HL-60/S4 treated with retinoic acid at 250 ng/mL for 4 days and 3 days (cell line): ENCODE data around the gene PIEZO2.

ENCODE experiments used
- in situ Hi-C: fragments of 300-500 bp; cut with MboI; formaldehyde crosslinking; loops from 2 replicates; pipeline ENCODE4 v1.7.0; 2022; ENCODE audit warnings: low sequenced_read_pairs

Gene PIEZO2

DNA sequence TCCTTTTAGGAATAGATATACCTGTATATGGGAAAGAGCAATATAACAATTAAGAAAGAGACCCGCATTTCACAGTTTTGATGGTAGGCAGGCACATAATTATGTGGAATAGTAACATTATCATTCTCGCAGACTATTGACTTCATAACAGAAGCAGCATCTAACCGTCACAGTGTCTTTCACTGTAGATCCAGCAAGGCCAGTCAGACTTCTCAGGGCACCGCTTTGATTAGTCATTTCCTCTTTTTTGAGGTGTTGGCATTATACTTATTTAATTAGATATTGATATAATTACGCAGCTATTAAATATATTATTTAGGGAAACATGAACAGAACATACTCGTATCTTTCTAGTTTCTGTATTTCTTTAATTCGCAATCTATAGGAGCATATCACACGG lies 447.2 kb downstream of the PIEZO2 start:
- in situ Hi-C loops: no loop called here

DNA sequence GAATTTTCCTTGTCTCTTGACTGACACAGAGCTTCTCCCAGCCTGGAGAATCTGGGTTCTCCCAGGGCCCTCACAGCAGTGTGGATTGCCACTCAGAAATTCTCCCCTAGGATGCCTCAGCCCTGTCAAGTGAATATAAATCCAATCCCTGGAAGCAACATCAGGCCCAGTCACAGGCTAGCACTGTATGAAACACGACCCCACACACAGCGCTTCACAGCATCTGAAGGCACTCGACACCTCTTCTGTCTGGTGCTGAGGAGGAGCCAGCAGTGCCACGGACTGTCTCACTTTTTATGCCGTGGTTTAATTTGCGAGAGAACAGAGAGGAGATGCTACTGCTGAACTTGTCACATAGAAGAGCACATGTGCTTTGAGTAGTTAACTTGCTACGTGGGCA lies 459.0 kb downstream of the PIEZO2 start:
- in situ Hi-C loops: no loop called here

DNA sequence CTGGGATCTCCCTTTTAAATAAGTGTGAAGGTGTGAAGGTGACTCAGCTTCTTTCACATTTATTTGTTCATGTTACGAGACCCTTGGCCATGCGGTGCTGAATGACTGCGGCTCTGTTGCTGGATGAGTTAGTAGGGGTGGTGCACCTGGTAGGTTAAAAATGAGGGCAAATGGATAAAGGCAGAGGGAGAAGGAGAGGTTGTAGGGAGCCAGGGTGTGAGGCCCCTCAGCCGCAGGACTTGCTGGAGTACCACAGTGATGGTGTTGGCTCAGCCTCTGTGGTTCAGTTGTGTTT lies 459.4 kb downstream of the PIEZO2 start:
- in situ Hi-C loops: no loop called here

DNA sequence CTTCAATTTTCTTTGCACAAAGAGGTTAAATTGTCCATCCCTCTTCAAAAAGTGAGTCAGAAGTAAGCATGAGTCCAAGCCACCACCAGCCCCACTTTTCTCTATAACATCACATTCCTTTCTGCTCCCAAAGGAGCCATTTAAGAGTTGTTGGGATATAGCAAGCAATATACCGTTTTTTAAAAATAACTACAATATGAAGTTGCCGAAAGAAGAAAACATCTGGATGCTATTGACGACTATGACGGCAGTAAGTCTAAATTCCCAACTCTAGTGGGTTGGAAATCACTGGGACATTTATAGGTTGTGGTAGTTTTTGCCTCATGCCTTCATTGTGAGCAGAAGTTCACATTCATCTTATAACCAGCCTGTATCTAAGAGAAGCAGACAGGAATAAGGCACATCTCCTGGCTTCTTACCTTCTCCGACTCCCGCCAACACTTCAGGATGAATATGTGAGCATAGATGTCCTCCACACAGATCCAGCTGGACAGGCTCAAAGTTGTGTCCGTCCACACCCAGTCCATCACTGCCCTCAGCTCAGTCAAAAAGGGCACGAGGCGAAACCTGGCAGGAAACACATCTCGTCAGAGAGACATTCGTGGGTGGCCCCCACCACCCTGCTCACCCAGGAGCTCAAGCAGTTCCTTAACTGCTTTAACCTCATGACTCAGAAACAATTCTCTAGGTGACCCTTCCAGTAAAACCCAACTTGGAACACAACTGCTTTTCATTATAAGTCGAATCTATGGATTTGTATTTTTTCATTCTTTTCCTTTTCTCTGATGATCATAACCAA lies 459.9 kb downstream of the PIEZO2 start:
- in situ Hi-C loops: no loop called here

DNA sequence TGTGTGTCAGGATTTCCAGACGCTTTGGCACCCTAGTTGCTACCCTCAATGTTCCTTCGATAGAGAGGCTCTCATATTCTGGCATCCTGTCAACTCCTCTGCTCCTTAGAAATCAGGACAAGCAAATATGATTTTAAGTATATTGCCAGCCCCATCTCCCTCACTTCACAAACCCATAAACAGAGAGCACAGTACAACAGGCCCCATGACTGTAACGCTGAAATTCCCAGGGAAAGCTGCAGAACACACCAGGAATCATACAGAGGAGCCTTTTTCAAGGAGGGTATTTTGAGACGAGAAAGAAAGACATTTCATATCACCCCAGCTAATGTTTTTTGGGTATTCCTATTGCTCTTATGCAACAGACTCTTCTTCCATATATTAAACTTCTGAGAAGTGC lies 460.6 kb downstream of the PIEZO2 start:
- in situ Hi-C loops: no loop called here

DNA sequence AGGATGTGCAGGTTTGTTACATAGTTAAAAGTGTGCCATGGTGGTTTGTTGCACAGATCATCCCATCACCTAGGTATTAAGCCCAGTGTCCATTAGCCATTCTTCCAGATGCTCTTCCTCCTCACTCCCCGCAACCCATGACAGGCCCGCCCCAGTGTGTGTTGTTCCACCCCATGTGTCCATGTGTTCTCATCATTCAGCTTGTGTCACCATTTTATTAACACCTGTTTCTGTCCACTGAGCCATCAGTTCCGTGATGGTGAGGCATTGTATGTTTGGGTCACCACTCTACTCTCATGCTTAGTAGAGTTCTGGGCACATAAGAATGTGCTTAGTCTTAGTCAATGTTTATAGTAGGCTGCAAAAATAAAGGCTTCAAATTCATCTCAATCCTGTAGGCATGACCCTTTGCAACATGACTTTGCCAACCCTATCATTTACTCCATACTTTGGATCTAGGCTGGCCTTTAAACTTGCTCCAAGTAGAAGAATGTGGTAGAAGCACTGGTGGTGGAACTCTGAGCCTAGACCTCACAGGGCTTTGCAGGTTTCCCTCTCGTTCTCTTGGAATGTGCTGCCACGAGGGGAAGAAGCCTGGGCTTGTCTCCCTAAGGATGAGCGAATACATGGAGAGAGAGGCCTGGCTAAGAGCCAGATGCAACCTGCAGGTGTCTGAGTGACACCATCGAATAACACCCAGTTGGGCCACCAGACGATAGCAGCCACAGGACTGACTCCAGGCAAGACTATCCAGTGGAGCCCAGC lies 462.0 kb downstream of the PIEZO2 start:
- in situ Hi-C loops: no loop called here

DNA sequence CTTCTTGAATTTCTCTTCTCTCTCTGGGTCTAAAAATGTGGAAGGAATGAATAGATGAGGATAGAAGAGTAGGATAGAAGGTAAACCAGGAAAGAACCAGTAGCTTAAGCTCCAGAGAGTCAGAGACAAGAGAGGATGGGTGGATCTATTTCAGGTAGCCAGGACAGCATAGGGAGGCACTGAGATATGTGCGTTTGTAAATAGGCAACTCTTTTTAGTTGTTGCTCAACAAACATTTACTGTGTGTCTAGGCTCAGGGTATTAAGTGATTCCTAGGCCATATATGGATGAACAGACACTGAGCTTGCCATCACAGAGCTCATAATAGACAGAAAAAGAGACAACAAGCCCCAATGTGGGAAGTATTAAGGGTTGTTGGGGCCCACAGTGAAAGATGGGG lies 463.1 kb downstream of the PIEZO2 start:
- in situ Hi-C loops: no loop called here

DNA sequence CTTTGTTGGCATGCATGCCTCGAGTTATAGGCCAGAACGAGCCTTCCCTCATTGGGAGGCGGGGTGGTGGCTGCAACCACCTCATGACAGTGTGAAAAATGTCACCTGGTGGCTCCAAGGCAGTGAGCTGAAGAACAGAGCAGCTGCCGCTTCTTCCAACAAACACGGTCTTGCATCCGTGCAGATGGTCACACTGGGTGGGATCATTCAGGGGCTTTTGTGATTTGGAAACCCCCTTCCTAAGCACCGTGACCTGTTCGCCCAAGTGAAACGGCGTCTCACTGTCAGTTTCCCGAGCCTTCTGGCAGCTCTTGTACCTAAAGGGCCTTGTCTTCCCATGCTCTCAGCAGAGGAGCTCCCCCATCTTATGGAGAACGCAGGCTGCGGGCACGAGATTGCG lies 463.9 kb downstream of the PIEZO2 start:
- in situ Hi-C loops: no loop called here

DNA sequence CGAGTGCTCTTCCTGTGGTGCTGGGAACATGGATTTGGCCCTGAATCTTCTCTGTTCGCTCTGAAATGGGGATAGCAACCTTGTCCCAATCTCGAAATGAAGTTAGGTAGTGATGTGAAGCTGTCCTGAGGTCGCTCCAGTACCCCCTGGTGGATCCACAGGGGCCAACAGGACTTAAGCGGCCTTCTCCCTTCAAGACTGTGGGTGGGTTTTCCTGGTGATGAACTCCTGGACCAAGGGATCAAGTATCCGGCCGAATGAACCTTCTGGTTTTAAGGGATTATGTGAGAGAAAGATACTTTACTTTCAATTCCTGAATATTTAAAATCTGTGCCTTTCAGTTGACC lies 467.0 kb downstream of the PIEZO2 start:
- in situ Hi-C loops: no loop called here

DNA sequence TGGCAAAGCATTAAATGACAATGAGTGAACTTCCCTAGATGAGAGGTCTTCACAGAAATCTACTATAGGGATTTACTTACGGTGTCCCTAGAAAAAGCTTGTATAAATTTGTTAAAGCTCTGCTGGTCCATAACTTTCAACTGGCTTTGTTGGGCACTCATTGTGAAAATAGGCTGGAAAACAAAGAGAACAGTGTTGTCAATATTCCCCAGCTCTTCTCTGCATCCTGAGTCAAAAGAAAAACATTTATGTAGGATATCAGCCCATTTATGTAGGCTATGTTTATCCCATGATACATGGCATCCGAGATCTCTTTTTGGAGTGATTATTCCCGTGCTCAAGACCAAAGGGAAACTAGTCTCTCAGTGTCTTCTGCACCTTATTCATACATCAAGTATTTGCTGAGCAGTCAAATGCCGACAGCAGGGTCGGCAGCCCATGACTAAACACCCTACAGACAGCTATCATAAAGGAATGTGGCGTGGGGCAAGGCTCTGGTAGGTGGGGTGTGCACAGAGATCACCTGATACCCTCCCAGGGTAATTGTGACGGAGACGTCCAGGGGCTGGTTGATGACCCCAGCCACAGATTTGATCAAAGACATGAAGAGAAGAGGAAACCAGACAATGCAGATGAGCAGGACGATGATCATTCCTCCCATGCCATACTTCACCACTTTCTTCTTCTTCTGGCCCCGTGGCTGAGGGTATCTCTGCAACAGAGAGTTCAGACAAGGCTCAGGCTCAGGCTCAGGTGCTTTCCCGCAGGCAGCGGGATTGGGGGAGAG lies 467.6 kb downstream of the PIEZO2 start:
- in situ Hi-C loops: no loop called here

DNA sequence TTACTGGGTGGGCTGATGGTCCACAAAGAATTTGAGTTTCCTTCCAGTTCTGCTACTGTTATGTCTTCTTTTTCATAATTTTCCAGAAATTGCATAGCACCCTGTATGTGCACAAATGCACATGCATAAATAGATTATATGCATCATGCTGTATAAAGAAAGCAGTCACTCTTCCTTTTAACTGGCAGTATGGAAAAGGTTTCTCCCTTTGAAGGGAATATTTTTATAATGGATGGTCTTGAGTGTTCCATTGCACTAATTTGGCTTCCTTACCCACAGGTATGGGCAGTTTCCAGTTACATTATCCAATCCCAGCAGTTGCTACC lies 469.1 kb downstream of the PIEZO2 start:
- in situ Hi-C loops: no loop called here

DNA sequence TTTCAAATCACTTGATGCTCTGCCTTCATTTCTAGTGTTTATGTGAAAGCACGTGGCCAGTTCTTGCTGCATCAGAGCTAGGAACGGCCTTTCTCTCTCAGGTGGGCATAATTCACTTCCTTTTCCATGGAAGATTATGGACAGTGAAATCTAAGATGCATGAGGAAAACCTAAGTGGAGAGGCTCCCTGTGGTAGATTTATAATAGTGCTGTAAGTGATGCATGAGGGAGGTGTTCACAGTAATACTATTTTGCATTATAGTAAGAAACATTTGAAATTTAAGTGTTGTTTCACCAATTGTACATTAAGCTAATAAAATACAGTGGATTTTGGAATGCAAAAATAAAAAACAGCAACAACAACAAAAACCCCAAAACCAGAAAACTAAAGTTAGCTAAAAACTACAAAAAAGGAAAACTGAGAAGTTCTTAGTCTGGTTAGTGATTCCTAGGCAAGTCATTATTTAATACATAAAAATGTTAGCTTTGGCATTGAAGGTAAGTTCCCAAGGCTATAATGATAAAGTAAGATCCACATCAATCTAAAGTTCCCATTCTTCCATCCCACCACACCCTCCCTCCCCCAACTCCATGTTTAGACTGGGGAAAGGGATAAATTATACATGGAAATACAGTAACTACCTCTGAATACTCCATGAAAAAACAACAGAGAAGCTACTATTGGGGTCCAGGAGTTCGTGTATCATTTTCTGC lies 469.7 kb downstream of the PIEZO2 start:
- in situ Hi-C loops: no loop called here

DNA sequence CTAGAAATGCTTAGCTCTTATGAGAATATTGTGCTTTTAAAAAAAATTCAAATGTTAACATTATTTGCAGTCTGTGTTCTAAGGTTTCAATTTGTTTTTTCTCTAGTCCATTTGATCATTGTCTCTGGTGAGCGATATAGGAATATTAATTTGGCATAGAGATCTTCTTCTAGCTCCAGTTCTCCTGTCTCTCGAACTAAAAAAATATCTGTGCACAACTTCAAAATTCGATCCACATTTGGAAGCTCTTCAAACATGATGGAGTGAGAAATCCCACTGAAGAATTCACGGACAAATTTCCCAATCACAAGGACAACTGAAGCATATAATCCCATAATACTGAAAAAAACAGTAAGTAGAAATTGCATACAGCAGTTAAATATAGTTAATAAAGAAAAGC lies 477.9 kb downstream of the PIEZO2 start:
- in situ Hi-C loops: no loop called here

DNA sequence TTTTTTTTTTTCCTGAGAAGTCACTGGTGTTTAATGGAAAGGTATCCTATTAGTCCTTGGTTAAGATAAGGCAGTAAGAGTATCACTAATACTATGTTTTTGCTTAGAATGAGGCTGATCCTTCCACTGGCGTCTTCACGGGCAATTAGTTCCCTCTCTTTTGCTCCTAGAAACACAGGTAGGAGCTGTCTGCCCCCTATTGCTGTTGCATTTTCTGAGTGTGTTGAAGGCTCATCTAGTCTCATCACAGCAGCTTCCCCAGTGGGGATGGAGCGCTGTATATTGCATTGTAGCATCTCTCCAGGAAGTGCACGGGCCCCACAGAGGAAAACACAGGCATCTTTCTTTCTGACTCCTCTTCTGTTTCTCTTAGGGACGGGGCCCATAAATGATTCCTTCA lies 478.5 kb downstream of the PIEZO2 start:
- in situ Hi-C loops: no loop called here

DNA sequence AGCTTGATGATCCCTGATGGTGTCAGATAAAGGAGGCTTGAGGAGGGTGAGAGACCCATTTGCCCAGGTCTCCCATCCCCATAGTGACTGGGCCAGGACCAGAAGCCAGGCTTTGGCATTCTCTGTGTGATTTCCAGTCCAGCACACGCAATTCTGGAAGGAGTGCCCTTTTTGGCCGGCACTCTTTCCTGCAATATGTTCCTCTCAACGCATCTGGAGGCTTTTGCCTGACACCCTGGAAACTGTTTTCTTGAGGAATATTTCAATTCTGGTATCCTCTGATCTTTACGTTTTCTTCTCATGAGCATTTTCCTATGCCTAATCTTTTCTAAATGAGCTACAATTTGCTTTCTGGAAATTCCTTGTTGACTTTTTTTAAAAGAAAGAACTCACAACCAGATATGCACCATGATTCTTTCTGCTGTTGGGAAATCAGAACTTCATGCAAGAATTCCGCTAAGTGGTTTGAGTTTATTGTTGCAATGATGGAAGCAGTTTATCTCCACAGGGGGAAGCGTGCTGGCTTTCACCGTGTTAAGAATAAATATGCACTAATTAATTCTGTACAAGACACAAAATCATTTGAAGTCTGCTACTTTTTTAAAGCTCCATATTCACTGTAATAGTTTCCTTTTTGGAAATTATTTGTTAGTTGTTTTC lies 479.8 kb downstream of the PIEZO2 start:
- in situ Hi-C loops: no loop called here

DNA sequence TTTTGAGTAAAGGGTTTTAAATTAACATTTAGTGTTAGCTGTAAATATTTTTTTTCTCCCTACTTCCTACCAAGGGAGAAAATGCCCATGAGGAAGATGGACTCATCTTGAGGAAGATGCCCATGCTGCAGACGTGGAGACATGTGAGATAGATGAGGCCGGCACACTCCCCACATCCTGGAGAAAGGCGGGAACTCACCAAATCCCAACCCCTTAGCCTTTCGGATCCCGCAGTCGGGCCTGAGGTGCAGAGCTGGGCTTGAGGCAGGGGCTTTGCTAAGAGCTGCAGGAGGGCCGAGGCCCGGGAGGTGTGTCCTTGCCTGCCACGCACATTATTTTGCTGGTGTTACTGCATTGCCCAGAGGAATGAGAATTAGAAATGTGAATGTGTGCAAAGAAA lies 485.6 kb downstream of the PIEZO2 start:
- in situ Hi-C loops: no loop called here

DNA sequence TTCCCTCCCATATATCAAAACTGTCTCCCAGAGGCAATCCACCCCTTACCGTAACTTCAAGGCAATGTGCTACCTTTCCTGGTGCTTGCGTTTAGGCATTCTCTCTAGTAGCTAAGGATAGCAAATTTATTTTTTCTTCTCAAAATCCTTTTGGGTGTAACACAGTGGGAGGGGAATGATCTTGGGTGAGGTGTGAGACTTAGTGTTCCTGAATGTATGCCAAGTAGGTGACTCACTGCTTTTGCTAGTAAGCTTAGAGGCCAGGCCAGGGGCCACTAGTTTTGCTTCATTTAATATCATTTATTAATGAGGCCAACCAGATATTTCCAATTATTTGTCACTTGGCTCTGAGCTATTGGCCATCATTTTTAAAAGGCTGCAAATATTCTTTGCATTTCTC lies 488.1 kb downstream of the PIEZO2 start:
- in situ Hi-C loops: no loop called here

DNA sequence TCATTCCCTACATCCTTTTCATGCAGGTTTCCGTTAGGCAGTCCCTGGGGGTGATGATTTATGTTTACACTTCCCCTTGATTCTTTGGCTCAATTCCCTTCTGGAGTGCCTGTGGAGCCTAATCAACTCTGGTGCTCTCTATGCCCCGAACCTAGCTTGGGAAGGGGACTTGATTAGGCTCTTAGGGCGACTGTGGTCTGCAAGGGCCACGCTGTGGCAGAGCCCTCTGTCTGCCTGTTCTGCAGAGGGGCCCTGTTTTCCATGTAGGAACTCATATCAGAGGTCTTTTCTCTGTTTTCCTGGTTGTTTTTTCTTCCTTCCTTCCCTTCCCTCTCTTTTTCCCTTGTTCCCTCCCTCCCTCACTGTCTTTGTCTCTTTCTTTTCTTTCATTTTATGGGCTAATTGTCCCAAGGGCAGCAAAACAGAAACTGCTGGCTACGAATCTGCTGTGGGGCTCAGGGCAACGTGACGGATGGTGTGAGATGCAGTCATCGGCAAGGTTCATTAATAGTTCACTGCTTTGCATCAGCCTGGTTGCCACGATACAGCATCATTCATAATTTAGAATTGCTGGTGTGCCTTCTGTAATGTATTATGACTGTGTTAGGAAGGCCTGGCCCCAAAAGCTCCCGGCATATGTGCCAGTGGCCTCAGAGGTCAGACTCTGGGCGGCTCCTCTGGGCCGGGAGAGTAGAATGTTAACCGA lies 489.0 kb downstream of the PIEZO2 start:
- in situ Hi-C loops: no loop called here

DNA sequence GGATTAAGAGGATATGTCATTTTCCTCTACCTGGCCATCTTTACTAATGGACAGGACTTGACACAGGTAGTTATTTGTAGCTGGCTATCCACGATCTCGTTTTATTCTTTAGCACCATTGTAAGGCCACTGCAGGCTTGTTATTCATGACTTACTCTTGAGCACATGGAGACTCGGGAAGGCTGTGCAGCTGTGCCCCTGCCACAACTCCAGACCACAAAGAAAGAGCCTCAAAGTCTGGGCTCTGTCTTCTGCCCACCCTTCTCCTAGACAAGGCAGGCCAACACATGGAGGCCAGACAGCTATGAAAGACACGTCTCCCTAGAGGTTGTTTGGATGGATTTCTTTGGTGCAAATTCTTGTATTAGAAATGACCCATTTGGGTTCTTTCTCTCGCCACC lies 489.8 kb downstream of the PIEZO2 start:
- in situ Hi-C loops: no loop called here

DNA sequence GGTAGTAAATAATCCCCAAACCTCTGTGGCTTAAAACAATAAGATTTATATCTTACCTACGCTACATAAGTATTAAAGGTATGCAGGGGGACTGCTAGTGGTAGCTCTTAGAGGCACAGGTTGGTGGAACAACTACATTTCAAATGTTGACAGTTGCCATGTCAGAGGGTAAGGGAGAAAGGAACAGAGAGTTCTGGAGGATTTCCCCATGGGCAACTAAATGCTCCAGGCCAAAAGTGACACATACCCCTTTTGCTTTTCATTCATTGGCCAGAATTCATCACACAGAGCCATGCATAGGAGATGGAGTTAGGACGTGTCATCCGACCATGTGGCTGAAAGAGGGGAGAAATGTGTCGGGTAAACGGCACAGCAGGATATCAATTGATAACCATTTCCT lies 490.4 kb downstream of the PIEZO2 start:
- in situ Hi-C loops: no loop called here
